HK-2 (cell line): ENCODE measurements around the gene SMAD6.

Experiments used
- DNase-seq: peaks from one replicate; pipeline ENCODE4 v3.0.0-alpha.2; 2018; ENCODE audit not compliant: unreplicated experiment

The SMAD6 gene

DNA sequence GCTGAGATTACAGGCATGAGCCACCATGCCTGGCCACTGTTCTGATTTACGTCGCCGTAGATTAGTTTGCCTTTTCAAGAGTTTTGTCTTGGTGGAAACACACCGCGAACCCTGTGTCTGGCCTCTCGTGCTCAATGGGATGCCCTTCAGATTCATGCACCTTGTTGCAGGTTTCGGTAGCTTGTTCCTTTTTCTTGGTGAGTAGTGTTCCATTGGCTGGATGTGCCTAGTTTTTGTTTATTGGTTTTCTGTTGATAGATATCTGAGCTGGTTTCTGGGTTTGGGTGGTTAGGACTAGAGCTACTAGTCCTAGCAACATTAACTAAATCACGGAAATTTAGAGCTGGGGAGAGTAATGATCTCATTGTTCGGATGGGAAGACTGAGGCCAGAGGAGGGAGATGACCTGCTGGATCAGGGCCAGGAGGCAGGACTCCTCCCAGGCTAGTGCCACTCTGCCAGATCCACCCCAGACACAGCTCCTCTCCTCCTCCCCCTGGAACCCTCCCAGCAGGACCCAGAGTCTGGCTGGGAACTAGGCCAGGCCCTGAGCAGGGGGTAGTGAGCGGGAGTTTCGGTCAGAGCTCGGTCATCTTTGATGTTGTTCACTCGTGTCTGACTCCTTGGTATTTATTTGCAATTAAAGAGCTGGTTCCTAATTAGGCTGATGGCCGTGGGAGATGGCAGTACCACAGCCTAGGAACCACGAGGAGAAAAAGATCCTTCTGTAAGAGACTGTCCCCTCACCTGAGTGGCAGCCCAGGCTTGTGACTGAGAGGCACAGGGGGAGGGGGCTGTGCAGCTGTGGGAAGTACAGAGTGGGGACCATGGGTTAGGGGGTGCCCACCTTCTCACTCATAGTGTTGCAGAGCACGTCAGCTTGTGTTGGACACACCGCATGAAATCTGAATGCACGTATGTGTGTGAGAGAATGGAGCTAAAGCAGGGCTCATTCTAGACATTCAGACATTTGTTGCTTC, 73.4 kb downstream of the SMAD6 start:
- DNase-seq = no peak

DNA sequence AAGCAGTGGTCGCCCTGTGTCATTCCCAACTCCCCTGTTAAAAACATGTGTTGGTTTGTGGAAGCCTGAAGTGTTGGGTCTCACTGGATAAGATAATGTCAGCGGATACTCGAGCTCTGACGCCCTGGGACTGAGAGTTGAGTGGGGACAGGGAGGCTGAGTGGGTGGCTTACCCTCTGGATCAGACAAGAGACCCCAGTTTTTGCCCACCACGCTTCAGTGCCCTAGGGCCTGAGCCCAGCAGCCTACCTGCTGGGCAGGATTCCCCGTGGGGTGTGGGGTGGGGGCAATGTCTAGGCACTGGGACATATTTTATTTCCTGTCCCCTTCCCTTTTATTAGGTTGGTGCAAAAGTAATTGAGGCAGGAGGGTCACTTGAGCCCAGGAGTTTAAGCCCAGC, 75.0 kb downstream of the SMAD6 start:
- no peak for DNase-seq

GRCh38 chr15:66777596-66778313, 75.7 kb downstream of the SMAD6 start:
- DNase-seq = no peak

GRCh38 chr15:66778314-66778665, 76.3 kb downstream of the SMAD6 start:
- no peak for DNase-seq

GRCh38 chr15:66778716-66779115, 76.7 kb downstream of the SMAD6 start:
- no peak for DNase-seq

DNA sequence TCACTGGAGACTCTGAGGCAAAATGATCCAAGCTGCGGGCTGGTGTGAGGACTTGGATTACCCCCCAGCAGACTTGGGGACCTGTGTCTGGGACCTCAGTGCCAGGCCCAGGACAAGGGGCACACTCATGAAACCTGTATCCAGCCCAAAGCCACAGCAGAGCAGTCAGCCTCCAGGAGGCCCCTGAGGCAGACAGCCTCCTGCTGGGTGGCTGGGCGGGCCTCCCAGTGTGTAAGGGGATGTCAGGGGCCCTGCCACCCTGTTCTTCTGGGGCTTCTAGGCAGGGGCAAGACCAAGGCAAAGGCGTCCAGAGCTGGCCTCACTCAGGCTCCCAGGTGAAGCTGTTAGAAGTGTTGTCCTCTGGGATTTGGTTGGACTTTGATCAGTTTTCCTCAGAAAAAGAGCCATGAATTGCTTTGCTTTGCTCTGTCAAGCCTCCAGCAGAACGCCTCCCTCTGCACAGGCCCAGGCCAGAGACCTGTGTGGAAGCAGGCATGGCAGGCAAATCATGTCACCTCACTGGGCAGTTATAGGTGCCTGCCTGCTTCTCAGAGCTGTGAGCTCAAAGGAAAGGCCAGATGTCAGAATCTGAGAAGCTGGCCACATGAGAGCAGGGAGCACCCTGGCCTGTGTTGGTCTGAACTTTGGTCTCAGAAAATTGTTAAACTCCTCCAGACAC, 77.4 kb downstream of the SMAD6 start:
- no peak for DNase-seq

GRCh38 chr15:66780172-66780972, 78.3 kb downstream of the SMAD6 start:
- DNase-seq = peak; percentile 75

DNA sequence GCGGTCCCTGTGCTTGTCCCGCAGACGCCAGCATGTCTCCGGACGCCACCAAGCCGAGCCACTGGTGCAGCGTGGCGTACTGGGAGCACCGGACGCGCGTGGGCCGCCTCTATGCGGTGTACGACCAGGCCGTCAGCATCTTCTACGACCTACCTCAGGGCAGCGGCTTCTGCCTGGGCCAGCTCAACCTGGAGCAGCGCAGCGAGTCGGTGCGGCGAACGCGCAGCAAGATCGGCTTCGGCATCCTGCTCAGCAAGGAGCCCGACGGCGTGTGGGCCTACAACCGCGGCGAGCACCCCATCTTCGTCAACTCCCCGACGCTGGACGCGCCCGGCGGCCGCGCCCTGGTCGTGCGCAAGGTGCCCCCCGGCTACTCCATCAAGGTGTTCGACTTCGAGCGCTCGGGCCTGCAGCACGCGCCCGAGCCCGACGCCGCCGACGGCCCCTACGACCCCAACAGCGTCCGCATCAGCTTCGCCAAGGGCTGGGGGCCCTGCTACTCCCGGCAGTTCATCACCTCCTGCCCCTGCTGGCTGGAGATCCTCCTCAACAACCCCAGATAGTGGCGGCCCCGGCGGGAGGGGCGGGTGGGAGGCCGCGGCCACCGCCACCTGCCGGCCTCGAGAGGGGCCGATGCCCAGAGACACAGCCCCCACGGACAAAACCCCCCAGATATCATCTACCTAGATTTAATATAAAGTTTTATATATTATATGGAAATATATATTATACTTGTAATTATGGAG, 79.1 kb downstream of the SMAD6 start:
- no peak for DNase-seq

GRCh38 chr15:66782785-66783184, 80.7 kb downstream of the SMAD6 start:
- no peak for DNase-seq

DNA sequence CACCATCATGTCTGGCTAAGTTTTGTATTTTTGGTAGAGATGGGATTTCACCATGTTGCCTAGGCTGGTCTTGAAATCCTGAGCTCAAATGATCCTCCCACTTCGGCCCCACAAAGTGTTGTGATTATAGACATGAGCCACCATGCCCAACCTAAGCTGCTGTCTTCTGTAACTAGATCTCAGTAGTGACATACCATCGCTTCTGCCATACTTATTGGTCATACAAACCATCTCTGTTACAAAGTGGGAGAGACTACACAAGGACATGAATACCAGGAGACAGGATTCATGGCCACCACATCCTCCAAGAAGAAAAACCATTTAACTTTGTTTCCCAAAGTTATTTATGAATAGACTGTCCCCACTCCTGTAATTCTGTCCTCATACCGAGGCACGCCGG, 81.3 kb downstream of the SMAD6 start:
- DNase-seq = no peak

- no peak for DNase-seq
Measured at GRCh38 chr15:66783725-66784124, 81.7 kb downstream of the SMAD6 start.

DNA sequence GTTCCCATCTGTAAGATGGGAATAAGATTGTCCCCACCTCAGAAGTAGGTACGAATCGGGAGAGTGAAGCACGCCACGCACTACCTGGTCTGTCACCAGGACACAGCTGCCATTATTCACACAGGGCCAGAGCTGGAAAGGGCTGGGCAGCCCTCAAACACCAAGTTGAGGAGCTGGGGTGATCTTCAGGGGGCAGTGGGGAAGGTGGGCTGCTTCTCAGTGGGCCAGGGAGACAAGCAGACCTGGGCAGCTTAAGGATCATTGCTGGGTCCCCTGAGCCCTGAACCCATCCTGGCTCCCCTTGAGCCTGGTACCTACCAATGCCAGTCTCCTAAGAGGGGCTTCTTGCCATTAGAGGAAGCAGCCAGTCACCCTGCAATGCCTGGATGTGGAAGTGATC, 82.1 kb downstream of the SMAD6 start:
- no peak for DNase-seq

- DNase-seq = no peak
Measured at GRCh38 chr15:66785637-66786036, 83.6 kb downstream of the SMAD6 start.

- no peak for DNase-seq
Measured at GRCh38 chr15:66786222-66786621, 84.2 kb downstream of the SMAD6 start.

DNA sequence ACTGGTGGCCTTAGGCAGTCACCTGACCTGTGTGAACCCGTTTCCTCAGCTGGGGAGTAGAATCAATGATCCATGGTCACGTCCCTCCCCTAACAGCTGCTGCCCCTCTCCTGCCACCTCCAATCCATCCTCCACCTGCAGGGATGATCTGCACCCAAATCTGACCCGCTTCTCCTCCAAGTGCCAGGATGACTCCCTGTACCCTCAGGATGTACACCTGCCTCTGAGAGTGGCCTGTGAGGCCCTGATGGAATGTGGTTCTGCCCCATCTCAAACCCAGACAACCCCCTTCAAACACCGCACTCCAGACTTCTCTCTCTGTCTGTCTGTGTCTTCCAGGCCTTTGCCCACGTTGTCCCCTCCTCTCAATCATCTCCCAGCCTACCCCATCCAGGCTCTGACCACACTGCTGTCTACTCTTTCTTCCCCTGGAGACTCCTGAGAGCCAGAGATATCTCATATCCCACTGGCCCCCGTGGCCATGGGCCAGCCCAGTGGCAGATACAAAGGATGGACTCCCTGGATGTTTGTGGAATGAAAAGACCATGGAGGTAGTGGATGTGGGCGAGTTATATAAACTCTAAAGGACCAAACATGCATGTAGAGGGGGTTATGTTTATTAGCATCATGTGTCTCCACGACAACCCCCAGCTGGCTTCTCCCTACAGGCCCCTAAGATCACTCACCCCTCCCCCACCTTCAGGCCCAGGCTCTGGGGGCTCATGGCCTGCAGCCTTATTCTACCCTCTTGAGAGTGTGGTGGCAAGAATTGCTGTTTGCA, 84.9 kb downstream of the SMAD6 start:
- DNase-seq = no peak

- no peak for DNase-seq
Measured at GRCh38 chr15:66787489-66787871, 85.4 kb downstream of the SMAD6 start.

DNA sequence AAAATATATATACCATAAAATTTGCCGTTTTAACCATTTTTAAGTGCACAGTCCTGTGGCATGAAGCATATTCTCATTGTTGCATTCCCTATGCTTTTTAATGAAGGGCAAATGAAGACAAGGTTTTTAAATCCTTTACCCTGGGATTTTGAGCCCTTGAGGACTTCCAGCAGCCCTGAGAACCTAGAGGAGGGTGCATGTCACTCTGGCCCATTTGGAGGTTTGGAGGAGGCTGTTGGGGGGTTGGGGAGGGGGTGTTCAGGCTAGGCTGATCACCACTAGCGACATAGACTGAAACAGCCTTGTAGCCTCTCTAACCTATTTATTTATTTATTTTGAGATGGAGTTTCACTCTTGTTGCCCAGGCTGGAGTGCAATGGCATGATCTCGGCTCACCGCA, 86.0 kb downstream of the SMAD6 start:
- no peak for DNase-seq

DNA sequence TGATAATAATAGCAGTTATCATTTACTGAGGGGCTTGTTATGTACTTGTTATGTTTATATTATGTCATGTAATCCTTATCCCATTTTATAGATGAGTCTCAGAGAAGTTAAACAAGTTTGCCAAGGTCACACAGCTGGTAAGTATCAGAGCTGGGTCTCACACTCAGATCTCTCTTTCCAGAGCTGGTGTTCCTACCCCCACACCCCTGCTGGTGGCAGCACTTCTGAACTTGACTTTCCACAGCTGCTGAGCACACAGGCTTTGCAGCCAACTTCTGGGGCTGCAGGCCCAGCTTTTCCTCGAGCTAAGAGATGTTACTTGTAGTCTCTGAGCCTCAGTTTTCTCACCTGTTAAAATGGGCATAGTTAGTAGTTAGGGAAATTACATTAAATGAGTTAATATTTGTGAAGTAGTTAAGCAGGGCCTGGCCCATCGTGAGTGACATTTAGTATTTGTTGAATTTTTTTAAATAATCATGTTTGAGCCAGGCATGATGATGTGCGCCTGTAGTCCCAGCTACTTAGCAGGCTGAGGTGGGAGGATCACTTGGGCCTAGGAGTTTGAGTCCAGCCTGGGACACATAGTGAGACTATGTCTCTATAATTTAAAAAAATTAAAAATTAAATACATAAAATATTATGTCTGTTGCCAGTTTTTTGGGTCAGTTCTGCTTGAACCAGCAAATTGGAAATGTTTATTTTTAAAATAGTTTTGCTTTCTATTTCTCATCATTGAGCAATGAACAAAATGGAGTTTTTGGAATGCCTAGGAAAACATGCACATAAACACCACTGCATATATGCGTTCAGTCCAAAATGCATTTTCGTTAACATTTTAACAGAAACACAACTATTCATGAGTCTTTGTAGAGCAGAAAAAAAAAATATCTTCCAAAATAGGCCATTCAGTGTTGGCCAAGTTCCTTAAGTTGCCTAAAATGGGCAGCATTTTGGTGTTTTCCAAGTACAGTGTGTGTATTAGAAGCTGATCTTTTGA, 87.3 kb downstream of the SMAD6 start:
- DNase-seq = no peak

- DNase-seq = no peak
Measured at GRCh38 chr15:66795851-66796250, 93.8 kb downstream of the SMAD6 start.
